ENCODE data around the gene GPR39.

Gene GPR39

GRCh38 chr2:132620115-132620514 is 203.5 kb downstream of the GPR39 start:
- no peak for TF ChIP-seq CTCF (IDR thresholded peaks at IDR 0.05; ENCODE audit: extremely low read depth, missing control alignments)
- no peak for DNase-seq (ENCODE audit: low spot score)

- no peak for DNase-seq (ENCODE audit: low spot score)
- TF ChIP-seq CTCF (IDR thresholded peaks at IDR 0.05; ENCODE audit: extremely low read depth, missing control alignments) = no peak
Measured at GRCh38 chr2:132621131-132621875, 204.7 kb downstream of the GPR39 start.

- DNase-seq (ENCODE audit: low spot score) = no peak
- TF ChIP-seq CTCF (IDR thresholded peaks at IDR 0.05; ENCODE audit: extremely low read depth, missing control alignments) = no peak
Measured at GRCh38 chr2:132623096-132623839, 206.7 kb downstream of the GPR39 start.

GRCh38 chr2:132627536-132627935 is 210.9 kb downstream of the GPR39 start:
- TF ChIP-seq CTCF (IDR thresholded peaks at IDR 0.05; ENCODE audit: extremely low read depth, missing control alignments) = no peak
- DNase-seq (ENCODE audit: low spot score) = no peak

GRCh38 chr2:132632000-132632649 is 215.5 kb downstream of the GPR39 start:
- no peak for DNase-seq (ENCODE audit: low spot score)

GRCh38 chr2:132633635-132634034 is 217.0 kb downstream of the GPR39 start:
- DNase-seq (ENCODE audit: low spot score) = no peak
- TF ChIP-seq CTCF (IDR thresholded peaks at IDR 0.05; ENCODE audit: extremely low read depth, missing control alignments) = no peak

More at GRCh38 chr2:132632000-132632649, 215.5 kb downstream of the GPR39 start:
- TF ChIP-seq CTCF (IDR thresholded peaks at IDR 0.05; ENCODE audit: extremely low read depth, missing control alignments) = no peak

GRCh38 chr2:132636346-132636745 is 219.7 kb downstream of the GPR39 start:
- no peak for TF ChIP-seq CTCF (IDR thresholded peaks at IDR 0.05; ENCODE audit: extremely low read depth, missing control alignments)
- no peak for DNase-seq (ENCODE audit: low spot score)
